Stomach (tissue), 9 donors: ENCODE measurements around the gene NT5C2. TPM values are rescaled to one million over a fixed set of nuclear protein-coding genes. Genes with fewer than 3 reads are reported as not detected.
"Not testable (repeated sequence)": the region's sequence is repeated elsewhere in the genome, so short reads cannot be mapped to it uniquely, and the experiment has no call there.

ENCODE experiments used
- DNase-seq, 2 donors: peaks; one replicate each; pipeline versions ENCODE4 v3.0.0 to v3.0.0-alpha.2; 2013 to 2019
- H3K27ac ChIP-seq, 5 donors: fragments of 200-600 bp in 4 of 5; sonication (generic) in 4 of 5; one replicate each; pipeline ENCODE4 v1.5.1; 2013 to 2019; ENCODE audit warnings: mild to moderate bottlenecking in 1 of 5, moderate library complexity in 1 of 5
- H3K27me3 ChIP-seq, 3 donors: fragments of 200-600 bp; sonication (generic); one replicate each; pipeline ENCODE4 v1.5.1; 2017 to 2019; ENCODE audit warnings: mixed run types in 1 of 3
- H3K36me3 ChIP-seq, 4 donors: fragments of 200-600 bp; sonication (generic); 1 replicate in 3 of 4; 2 replicates in 1 of 4; pipeline ENCODE4 v1.5.1; 2016 to 2019
- H3K4me1 ChIP-seq, 4 donors: fragments of 200-600 bp; sonication (generic); one replicate each; pipeline ENCODE4 v1.5.1; 2016 to 2019
- H3K4me3 ChIP-seq, 4 donors: fragments of 200-600 bp; sonication (generic) in 3 of 4; one replicate each; pipeline ENCODE4 v1.5.1; 2016 to 2019; ENCODE audit warnings: mild to moderate bottlenecking in 1 of 4
- H3K9me3 ChIP-seq, 4 donors: fragments of 200-600 bp; sonication (generic); one replicate each; pipeline ENCODE4 v1.5.1; 2016 to 2019
- EP300 ChIP-seq: sonication (generic); formaldehyde crosslinking; IDR thresholded peaks from one replicate; pipeline ENCODE4 v1.6.1; 2017; ENCODE audit warnings: antibody characterized with exemption
- POLR2A ChIP-seq, 4 donors: fragments of 450-650 bp; IDR thresholded peaks; one replicate each; pipeline ENCODE4 v1.6.1; 2016; ENCODE audit warnings: antibody characterized with exemption in 4 of 4, control low read depth in 2 of 4, mild to moderate bottlenecking in 1 of 4, moderate library complexity in 1 of 4
- POLR2AphosphoS5 ChIP-seq, 3 donors: sonication (generic); formaldehyde crosslinking; IDR thresholded peaks; one replicate each; pipeline ENCODE4 v1.6.1; 2016; ENCODE audit warnings: antibody characterized with exemption in 3 of 3
- whole genome bisulfite sequencing, 5 donors: extraction: QIAGEN DNeasy Blood & Tissue Kit in 3 of 5; methylation state at CpG; one replicate each; pipeline versions ENCODE4 v1.1.5 to v1.1.7; 2013 to 2018; 5-methylcytosine and 5-hydroxymethylcytosine counted together
- intact Hi-C: fragments of 100-400 bp; cut with DNase I; formaldehyde crosslinking; loops from one replicate; pipeline ENCODE4 v1.15.1; 2023; ENCODE audit warnings: low total_unique reads
- polyA plus RNA-seq, 3 donors: library from polyadenylated mRNA; stranded (reverse); fragments of 200-250 nt; gene quantifications; one replicate each; pipeline ENCODE4 v1.2.3, GENCODE V29; 2013
- total RNA-seq, 5 donors: library from RNA; depleted of rRNA; stranded (reverse); fragments of >200 nt; gene quantifications; one replicate each; pipeline versions ENCODE4 v1.1.0 to v1.2.3, GENCODE V29; 2014 to 2016
- TF ChIP-seq, protein P1 (sequence below), 7 experiments: fragments of 450-650 bp in 4 of 7; fragments of 200-600 bp in 3 of 7; sonication (generic) in 3 of 7; IDR thresholded peaks; one replicate each; pipeline ENCODE4 v1.5.1; 2016 to 2019; ENCODE audit warnings: antibody characterized with exemption in 7 of 7, control low read depth in 2 of 7, mild to moderate bottlenecking in 1 of 7
- donor health status: healthy with polysubstance abuse.
- donor health status: Bipolar disorder and iron deficiency.
- donor health status: healthy.

The NT5C2 gene
- total and polyA plus RNA-seq, 8 donors, result 20.0 to 176 (median 35.6) TPM

DNA sequence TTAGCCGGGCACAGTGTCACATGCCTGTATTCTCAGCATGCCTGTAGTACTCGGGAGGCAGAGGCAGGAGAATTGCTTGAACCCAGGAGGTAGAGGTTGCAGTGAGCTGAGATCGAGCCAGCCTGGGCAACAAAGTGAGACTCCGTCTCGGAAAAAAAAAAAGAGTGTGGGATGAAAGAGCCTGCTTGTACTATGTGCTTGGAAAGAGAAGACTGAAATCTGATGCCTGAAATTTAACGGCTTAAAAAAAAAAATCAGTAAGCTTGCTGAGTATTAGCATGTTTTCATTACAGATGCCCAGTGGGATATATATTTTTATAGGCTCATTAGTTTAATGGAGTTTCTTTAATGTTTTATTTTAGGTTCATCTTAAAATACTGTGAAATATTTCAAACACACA, 4.2 kb downstream of the NT5C2 start:
- peaks cover 0 to 8% (median 0%) of the 10 kb centered on the region in 4 donors for H3K36me3 ChIP-seq
- H3K27me3 ChIP-seq, result no peaks in the 10 kb centered on the region
- 33 to 59% (median 52%) methylated on average over 6 of the region's 6 CpGs for WGBS, 5 donors
- DNase-seq, result no peak
- H3K4me3 ChIP-seq, result peak overlapping the region in 1 of 4 donors; percentile 8
- peak overlapping the region in 1 of 5 donors; percentile 38 for H3K27ac ChIP-seq
- intact Hi-C loops, result no loop called here
- H3K4me1 ChIP-seq, result peaks cover 38 to 88% (median 78%) of the 10 kb centered on the region in 4 donors
- H3K9me3 ChIP-seq, result no peaks in the 10 kb centered on the region
- TF ChIP-seq, protein P1, sequence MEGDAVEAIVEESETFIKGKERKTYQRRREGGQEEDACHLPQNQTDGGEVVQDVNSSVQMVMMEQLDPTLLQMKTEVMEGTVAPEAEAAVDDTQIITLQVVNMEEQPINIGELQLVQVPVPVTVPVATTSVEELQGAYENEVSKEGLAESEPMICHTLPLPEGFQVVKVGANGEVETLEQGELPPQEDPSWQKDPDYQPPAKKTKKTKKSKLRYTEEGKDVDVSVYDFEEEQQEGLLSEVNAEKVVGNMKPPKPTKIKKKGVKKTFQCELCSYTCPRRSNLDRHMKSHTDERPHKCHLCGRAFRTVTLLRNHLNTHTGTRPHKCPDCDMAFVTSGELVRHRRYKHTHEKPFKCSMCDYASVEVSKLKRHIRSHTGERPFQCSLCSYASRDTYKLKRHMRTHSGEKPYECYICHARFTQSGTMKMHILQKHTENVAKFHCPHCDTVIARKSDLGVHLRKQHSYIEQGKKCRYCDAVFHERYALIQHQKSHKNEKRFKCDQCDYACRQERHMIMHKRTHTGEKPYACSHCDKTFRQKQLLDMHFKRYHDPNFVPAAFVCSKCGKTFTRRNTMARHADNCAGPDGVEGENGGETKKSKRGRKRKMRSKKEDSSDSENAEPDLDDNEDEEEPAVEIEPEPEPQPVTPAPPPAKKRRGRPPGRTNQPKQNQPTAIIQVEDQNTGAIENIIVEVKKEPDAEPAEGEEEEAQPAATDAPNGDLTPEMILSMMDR (IDR thresholded peaks at IDR 0.05), result no peak
- TF ChIP-seq POLR2AphosphoS5 (IDR thresholded peaks at IDR 0.05) (no peak), POLR2A (IDR thresholded peaks at IDR 0.05) (no peak), EP300 (no peak)

- H3K4me3 ChIP-seq, result no peak overlapping the region
- no peaks in the 10 kb centered on the region for H3K27me3 ChIP-seq
- WGBS, 5 donors, result 62 to 73% (median 73%) methylated on average over 6 of the region's 6 CpGs
- peak overlapping the region in 1 of 5 donors; percentile 45 for H3K27ac ChIP-seq
- peaks cover 0 to 9% (median 2%) of the 10 kb centered on the region in 4 donors for H3K36me3 ChIP-seq
- peaks cover 36 to 97% (median 78%) of the 10 kb centered on the region in 4 donors for H3K4me1 ChIP-seq
- intact Hi-C loops, result no loop called here
- DNase-seq, result no peak
- no peaks in the 10 kb centered on the region for H3K9me3 ChIP-seq
- no peak for TF ChIP-seq EP300
- TF ChIP-seq, protein P1 (IDR thresholded peaks at IDR 0.05), result no peak
- TF ChIP-seq POLR2AphosphoS5 (IDR thresholded peaks at IDR 0.05), result no peak
- no peak for TF ChIP-seq POLR2A (IDR thresholded peaks at IDR 0.05)
Measured at GRCh38 chr10:103186128-103186527, 6.9 kb downstream of the NT5C2 start.

GRCh38 chr10:103184615-103185014, 8.5 kb downstream of the NT5C2 start:
- Histone ChIP-seq H3K9me3 (no peaks in the 10 kb centered on the region), H3K4me1 (peaks cover 30 to 94% (median 69%) of the 10 kb centered on the region in 4 donors), H3K27me3 (no peaks in the 10 kb centered on the region), H3K27ac (peak overlapping the region in 3 of 5 donors; percentile 16 to 63 (median 37)), H3K4me3 (peak overlapping the region in 1 of 4 donors; percentile 17), H3K36me3 (peaks cover 8 to 23% (median 16%) of the 10 kb centered on the region in 4 donors)
- WGBS, 5 donors, result 13 to 25% (median 16%) methylated on average over 3 of the region's 3 CpGs
- peak in 1 of 2 donors; percentile 61 for DNase-seq
- intact Hi-C loops, result no loop called here
- TF ChIP-seq EP300 (no peak), POLR2AphosphoS5 (IDR thresholded peaks at IDR 0.05) (no peak), POLR2A (IDR thresholded peaks at IDR 0.05) (no peak)
- TF ChIP-seq, protein P1 (IDR thresholded peaks at IDR 0.05), result no peak

GRCh38 chr10:103183991-103184451, 9.1 kb downstream of the NT5C2 start:
- intact Hi-C loops, H3K27me3 ChIP-seq, DNase-seq, H3K9me3 ChIP-seq: not testable (repeated sequence)
- Histone ChIP-seq H3K4me1 (peaks cover 30 to 94% (median 66%) of the 10 kb centered on the region in 4 donors), H3K4me3 (peak overlapping the region in 1 of 4 donors; percentile 17), H3K36me3 (peaks cover 12 to 28% (median 22%) of the 10 kb centered on the region in 4 donors), H3K27ac (peak overlapping the region in 3 of 5 donors; percentile 16 to 63 (median 37))
- WGBS, 5 donors, result 71 to 84% (median 80%) methylated on average over 12 of the region's 12 CpGs

DNA sequence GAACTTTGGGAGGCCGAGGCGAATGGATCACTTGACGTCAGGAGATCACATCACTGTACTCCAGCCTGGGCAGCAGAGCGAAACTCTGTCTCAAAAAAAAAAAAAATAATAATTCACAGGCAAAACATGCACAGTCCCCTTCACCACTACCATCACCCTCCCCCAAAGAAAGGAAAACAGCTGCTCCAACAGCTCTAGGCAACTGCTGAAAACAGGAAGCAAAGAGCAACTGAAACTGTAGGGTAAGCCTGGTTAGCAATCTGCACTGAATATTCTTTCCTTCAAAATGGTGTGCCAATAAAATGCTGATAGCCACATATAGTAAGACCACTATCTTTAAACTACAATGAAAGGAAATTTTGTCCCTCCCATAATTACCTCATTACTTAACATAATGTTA, 11.8 kb downstream of the NT5C2 start:
- Histone ChIP-seq H3K36me3 (peaks cover 16 to 43% (median 40%) of the 10 kb centered on the region in 4 donors), H3K4me1 (peaks cover 19 to 81% (median 46%) of the 10 kb centered on the region in 4 donors), H3K4me3 (no peak overlapping the region), H3K27ac (no peak overlapping the region), H3K27me3 (no peaks in the 10 kb centered on the region), H3K9me3 (no peaks in the 10 kb centered on the region)
- 66 to 94% (median 84%) methylated on average over 4 of the region's 4 CpGs for WGBS, 5 donors
- intact Hi-C loops, result no loop called here
- TF ChIP-seq, protein P1 (IDR thresholded peaks at IDR 0.05), result no peak
- TF ChIP-seq POLR2A (IDR thresholded peaks at IDR 0.05) (no peak), EP300 (no peak), POLR2AphosphoS5 (IDR thresholded peaks at IDR 0.05) (no peak)
- peak in 1 of 2 donors; percentile 77 for DNase-seq
